GM23248 (cell line): ENCODE data around the gene SMYD3.

Source experiments
- EZH2 ChIP-seq: fragments of 200-600 bp; sonication (generic); IDR thresholded peaks from 2 replicates; pipeline ENCODE4 v1.6.1; 2018; ENCODE audit warnings: antibody characterized with exemption, mild to moderate bottlenecking; ENCODE audit not compliant: insufficient read depth, poor library complexity, severe bottlenecking
- EZH2phosphoT487 ChIP-seq: fragments of 200-600 bp; sonication (generic); IDR thresholded peaks from 2 replicates; pipeline ENCODE4 v1.6.1; 2018; ENCODE audit warnings: antibody characterized with exemption, moderate library complexity, mild to moderate bottlenecking, low read depth; ENCODE audit not compliant: insufficient read depth

DNA sequence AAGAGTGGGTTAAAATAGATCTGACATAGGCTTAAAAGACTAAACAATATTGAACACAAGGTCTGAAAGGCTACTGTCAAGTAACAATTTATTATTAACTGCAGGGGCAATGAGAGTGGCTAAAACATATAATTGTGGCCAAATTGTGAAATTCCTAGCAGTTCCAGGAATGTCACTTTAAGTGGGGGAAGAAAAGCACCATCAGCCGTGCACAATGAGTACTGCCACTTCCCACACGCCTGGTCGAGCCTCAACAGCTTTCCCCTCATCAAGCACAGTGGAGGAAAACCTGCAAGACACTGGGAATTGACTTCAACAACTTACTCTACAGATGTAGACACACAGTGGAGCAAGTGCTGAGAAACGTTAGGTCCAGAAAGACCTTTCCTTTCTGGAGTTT, 42.6 kb upstream of the SMYD3 start:
- no peak for TF ChIP-seq EZH2phosphoT487
- TF ChIP-seq EZH2, result no peak
